HepG2 (cell line): ENCODE data around the gene GHR. TPM values are rescaled to one million over a fixed set of nuclear protein-coding genes. Genes with fewer than 3 reads are reported as not detected.

Experiments used
- ATAC-seq: fragments of 200-7000 bp; cut with Tn5 transposase; 3 replicates; pipeline ENCODE4 v1.9.1; 2020; ENCODE audit warnings: mild to moderate bottlenecking, moderate library complexity
- BruUV-seq: library from RNA; stranded (reverse); fragments of 400-500 nt; replicated peaks from 2 replicates; lab custom pipeline; 2021; lab: Mats Ljungman, UMichigan
- CTCF ChIA-PET: fragments of 300-600 bp; formaldehyde crosslinking; extraction: SDS; loops from one replicate; lab custom pipeline; 2021; ENCODE audit warnings: low total read pairs, inconsistent platforms, low intra/inter-chr PET ratio; lab: Yijun Ruan, JAX
- POLR2A ChIA-PET: fragments of 350-600 bp; sonication (Branson Sonifier 250); formaldehyde crosslinking; loops from one replicate; lab custom pipeline; 2020; ENCODE audit warnings: antibody characterized with exemption, inconsistent platforms; lab: Yijun Ruan, JAX
- DNase-seq: peaks from one replicate; pipeline ENCODE4 v3.0.0-alpha.2; 2015; ENCODE audit warnings: low spot score
- FAIRE-seq: peaks from 3 replicates; lab custom pipeline; 2011; peaks lifted over from hg19 to GRCh38; lab: Jason Lieb, UNC
- H2AFZ ChIP-seq: one replicate; pipeline ENCODE4 v1.6.1; 2011; ENCODE audit warnings: low read length, inconsistent platforms
- H3K27ac ChIP-seq: fragments of 300-600 bp; 3 replicates; pipeline ENCODE4 v1.8.0; 2011; ENCODE audit warnings: mixed run types, mild to moderate bottlenecking, mixed read lengths, low read length, inconsistent platforms; ENCODE audit not compliant: insufficient read depth; ENCODE audit errors: extremely low read length
- H3K27me3 ChIP-seq, 2 experiments: fragments of 200-600 bp in 1 of 2; 2 replicates in 1 of 2; 3 replicates in 1 of 2; pipeline versions ENCODE4 v1.6.0 to v1.8.0; 2011; ENCODE audit warnings: low read length in 2 of 2, mild to moderate bottlenecking in 2 of 2, moderate library complexity in 2 of 2, inconsistent platforms in 1 of 2; ENCODE audit not compliant: insufficient read depth in 2 of 2, control insufficient read depth in 1 of 2
- H3K36me3 ChIP-seq, 2 experiments: fragments of 200-600 bp in 1 of 2; replicated peaks in 1 of 2; 2 replicates in 1 of 2; 3 replicates in 1 of 2; pipeline versions ENCODE4 v1.5.1 to v1.8.0; 2011; ENCODE audit warnings: low read length in 2 of 2, inconsistent platforms in 1 of 2; ENCODE audit not compliant: insufficient read depth in 2 of 2, control insufficient read depth in 1 of 2
- H3K4me1 ChIP-seq: 2 replicates; pipeline ENCODE4 v1.5.1; 2012; ENCODE audit warnings: low read length, inconsistent platforms; ENCODE audit not compliant: insufficient read depth
- H3K4me2 ChIP-seq: 2 replicates; pipeline ENCODE4 v1.6.0; 2011; ENCODE audit warnings: low read depth, low read length, inconsistent platforms
- H3K4me3 ChIP-seq, 3 experiments: fragments of 200-600 bp in 1 of 3; sonication (generic), shearing (Covaris generic) in 1 of 3; replicated peaks in 1 of 3; 2 replicates each; pipeline ENCODE4 v1.5.1; 2011 to 2016; ENCODE audit warnings: low read length in 3 of 3, inconsistent platforms in 2 of 3, low read depth in 2 of 3, mild to moderate bottlenecking in 2 of 3, control low read depth in 1 of 3, mixed read lengths in 1 of 3; ENCODE audit not compliant: insufficient read depth in 1 of 3
- H3K79me2 ChIP-seq: one replicate; pipeline ENCODE4 v1.6.1; 2011; ENCODE audit warnings: low read length, inconsistent platforms; ENCODE audit not compliant: insufficient read depth
- H3K9ac ChIP-seq: 2 replicates; pipeline ENCODE4 v1.6.0; 2011; ENCODE audit warnings: mild to moderate bottlenecking, low read depth, low read length, inconsistent platforms; ENCODE audit not compliant: insufficient read depth
- H3K9me3 ChIP-seq: 2 replicates; pipeline ENCODE4 v1.5.1; 2012; ENCODE audit warnings: mild to moderate bottlenecking, low read length
- H4K20me1 ChIP-seq: 2 replicates; pipeline ENCODE4 v1.6.0; 2011; ENCODE audit warnings: inconsistent platforms, mild to moderate bottlenecking, low read length, moderate library complexity; ENCODE audit not compliant: insufficient read depth
- CREB1 ChIP-seq, 2 experiments: fragments of 450-650 bp in 1 of 2; IDR thresholded peaks; 2 replicates each; pipeline ENCODE4 v1.6.1; 2016 to 2017; ENCODE audit warnings: control low read depth in 1 of 2, mild to moderate bottlenecking in 1 of 2, missing compliant biosample characterization in 1 of 2, missing genetic modification characterization in 1 of 2
- ELF3 ChIP-seq: IDR thresholded peaks from 2 replicates; pipeline ENCODE4 v1.6.1; 2016; ENCODE audit warnings: missing genetic modification reagents, missing compliant biosample characterization
- HMGXB4 ChIP-seq, 2 experiments: sonication (generic) in 1 of 2; formaldehyde crosslinking in 1 of 2; IDR thresholded peaks; 2 replicates each; pipeline versions ENCODE4 v1.4.0 to v1.6.1; 2018 to 2020; ENCODE audit warnings: missing genetic modification reagents in 2 of 2, borderline replicate concordance in 1 of 2, low read depth in 1 of 2, mild to moderate bottlenecking in 1 of 2, missing biosample characterization in 1 of 2
- SNAPC4 ChIP-seq: sonication (generic); formaldehyde crosslinking; IDR thresholded peaks from 2 replicates; pipeline ENCODE4 v1.4.0; 2020; ENCODE audit warnings: mild to moderate bottlenecking, missing genetic modification reagents
- ZKSCAN1 ChIP-seq: fragments of 150-350 bp; IDR thresholded peaks from 2 replicates; pipeline ENCODE4 v1.6.1; 2014; ENCODE audit warnings: low read length
- ZNF343 ChIP-seq: sonication (generic); formaldehyde crosslinking; IDR thresholded peaks from 2 replicates; pipeline ENCODE4 v1.4.0; 2020; ENCODE audit warnings: mild to moderate bottlenecking, missing genetic modification reagents
- ZNF350 ChIP-seq: sonication (generic); formaldehyde crosslinking; IDR thresholded peaks from 2 replicates; pipeline ENCODE4 v1.4.0; 2020; ENCODE audit warnings: mild to moderate bottlenecking, low read depth, missing genetic modification reagents, borderline replicate concordance
- ZNF530 ChIP-seq: sonication (generic); formaldehyde crosslinking; IDR thresholded peaks from 2 replicates; pipeline ENCODE4 v1.5.0; 2020; ENCODE audit warnings: low read depth, mild to moderate bottlenecking, missing genetic modification reagents
- WGBS: methylation state at CpG from one replicate; pipeline ENCODE4 v1.1.6; 2017; ENCODE audit warnings: low lambda C conversion rate; 5-methylcytosine and 5-hydroxymethylcytosine counted together
- in situ Hi-C: cut with HindIII; loops from 2 replicates; pipeline ENCODE4 v1.10.0; 2017; ENCODE audit warnings: low pct_unique_long_range_greater_than_20kb; ENCODE audit not compliant: extremely low pct_ligation_motif_present
- intact Hi-C: fragments of 100-400 bp; cut with micrococcal nuclease; formaldehyde crosslinking; loops from one replicate; pipeline ENCODE4 v1.10.0; 2022; ENCODE audit not compliant: unreplicated experiment
- polyA plus RNA-seq, 8 experiments: library from polyadenylated mRNA; depleted of rRNA in 3 of 8; stranded (reverse) in 7 of 8; unstranded in 1 of 8; fragments of >200 nt; fragmentation: Illumina TruSeq in 4 of 8; extraction: Trizol in 4 of 8; gene quantifications; 2 replicates each; pipeline versions ENCODE4 v1.2.1 to v1.2.3, GENCODE V29; 2011 to 2016; ENCODE audit warnings: low read depth in 4 of 8, missing spikeins in 1 of 8, mixed read lengths in 1 of 8; ENCODE audit not compliant: insufficient read depth in 1 of 8
- total RNA-seq, 5 experiments: library from RNA; depleted of rRNA; stranded (reverse); fragments of >200 nt; fragmentation: Illumina TruSeq; extraction: Trizol; gene quantifications; 2 replicates each; pipeline ENCODE4 v1.2.3, GENCODE V29; 2016; ENCODE audit warnings: low read depth in 1 of 5

Gene GHR
- total and polyA plus RNA-seq, 2 of the 13 experiments (the other 11 are each of a cell fraction or from before 2014, with no cell fraction given) = 0.07 TPM; not detected in 1

GRCh38 chr5:42569325-42569724 lies 146.1 kb downstream of the GHR start:
- in situ Hi-C loops = no loop called here
- FAIRE-seq = no peak
- TF ChIP-seq ZNF343 (CRISPR knock-in tag) (no peak), SNAPC4 (CRISPR knock-in tag) (no peak), ZNF350 (CRISPR knock-in tag) (no peak), ZKSCAN1 (no peak), HMGXB4 (CRISPR knock-in tag; IDR thresholded peaks at IDR 0.05; ENCODE audit: borderline replicate concordance in 1 of 2, low read depth in 1 of 2) (no peak), CREB1 (IDR thresholded peaks at IDR 0.05) (no peak), CREB1 (CRISPR knock-in tag; IDR thresholded peaks at IDR 0.05) (no peak), ZNF530 (CRISPR knock-in tag) (no peak), ELF3 (no peak)
- TF ChIP-seq, all 625 proteins: peak for 0
- Histone ChIP-seq H3K4me3 (no peak overlapping the region), H4K20me1 (no peaks in the 10 kb centered on the region), H3K4me2 (no peak overlapping the region), H3K79me2 (no peaks in the 10 kb centered on the region), H3K4me1 (no peaks in the 10 kb centered on the region), H3K9ac (no peak overlapping the region), H3K27me3 (no peaks in the 10 kb centered on the region), H3K36me3 (no peaks in the 10 kb centered on the region), H2AFZ (no peak overlapping the region), H3K27ac (no peak overlapping the region), H3K9me3 (no peaks in the 10 kb centered on the region)
- no peak for ATAC-seq
- no TSS peak for BruUV-seq
- CTCF ChIA-PET = no interaction called here
- 61% methylated on average over 2 of the region's 2 CpGs for WGBS
- no peak for DNase-seq
- intact Hi-C loops = no loop called here
- POLR2A ChIA-PET = no interaction called here
